ENCODE data around the gene CYP27C1. TPM values are rescaled to one million over a fixed set of nuclear protein-coding genes. Genes with fewer than 3 reads are reported as not detected.
A peak's percentile ranks its signal among the peaks of the same experiment; 100 is the strongest.

The CYP27C1 gene
- total RNA-seq, 4 donors from 2014 or later: under 0.01 to 0.26 TPM; not detected in 2

DNA sequence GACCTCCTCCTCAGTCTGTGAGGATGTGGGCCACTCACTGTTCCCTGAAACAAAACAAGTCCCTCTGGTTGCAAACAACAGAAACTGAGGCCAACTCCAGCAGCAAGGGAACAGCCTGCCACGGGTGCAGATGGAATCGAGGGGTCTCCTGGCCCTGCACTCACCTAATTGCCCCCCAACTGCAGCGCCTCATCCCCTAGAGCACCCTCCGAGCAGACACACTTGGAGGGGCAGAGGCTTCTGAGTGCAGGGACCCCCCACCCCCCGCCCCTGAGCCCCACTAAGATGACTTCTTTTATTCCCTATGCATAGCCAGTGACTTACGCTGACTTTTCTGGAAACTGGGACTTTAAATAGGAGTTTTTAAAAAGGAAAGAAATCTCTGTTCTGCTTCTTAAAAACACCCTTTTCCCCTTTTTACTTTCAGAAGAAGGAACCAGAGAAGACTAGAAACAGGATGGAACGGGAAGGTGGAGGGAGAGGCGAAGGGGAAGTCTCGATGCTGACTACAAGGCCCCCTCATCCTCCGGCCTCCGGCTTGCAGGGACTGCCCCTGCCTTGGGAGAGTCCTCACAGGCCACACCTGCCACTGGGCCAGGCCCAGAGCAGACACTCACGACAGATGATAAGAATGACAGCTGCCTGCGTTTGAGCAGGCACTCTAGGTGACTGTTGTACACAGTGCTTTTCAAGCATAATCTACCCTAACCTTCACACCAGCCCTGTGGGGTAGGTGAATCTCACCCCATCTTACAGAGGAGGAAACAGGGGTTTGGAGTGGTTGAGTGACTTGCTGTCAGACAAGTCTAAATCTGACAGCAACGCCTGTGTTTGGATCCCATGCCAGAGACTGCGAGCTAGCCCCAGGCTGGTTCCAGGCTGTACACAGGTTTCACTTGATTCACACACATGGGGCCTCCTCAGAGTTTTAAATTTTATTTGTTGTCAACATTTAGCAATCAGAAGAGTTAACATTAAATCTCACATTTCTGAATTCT lies 85.0 kb downstream of the CYP27C1 start:
- H3K36me3 ChIP-seq: no peaks in the 10 kb centered on the region
- TF ChIP-seq CTCF (IDR thresholded peaks at IDR 0.05): no peak
- TF ChIP-seq POLR2AphosphoS5 (IDR thresholded peaks at IDR 0.05): no peak
- no peak for TF ChIP-seq EP300 (IDR thresholded peaks at IDR 0.05)
- TF ChIP-seq POLR2A (IDR thresholded peaks at IDR 0.05; ENCODE audit: low read depth): no peak
- no peak overlapping the region for H3K4me3 ChIP-seq
- DNase-seq (ENCODE audit: extremely low spot score): peak; percentile 79
- H3K9me3 ChIP-seq: no peaks in the 10 kb centered on the region
- no peaks in the 10 kb centered on the region for H3K27me3 ChIP-seq
- intact Hi-C loops (cut with DNase I): no loop called here
- H3K4me1 ChIP-seq: no peaks in the 10 kb centered on the region
- 83% methylated on average over 15 of the region's 15 CpGs for WGBS
- no peak overlapping the region for H3K27ac ChIP-seq (replicated peaks in 1 of 4)

DNA sequence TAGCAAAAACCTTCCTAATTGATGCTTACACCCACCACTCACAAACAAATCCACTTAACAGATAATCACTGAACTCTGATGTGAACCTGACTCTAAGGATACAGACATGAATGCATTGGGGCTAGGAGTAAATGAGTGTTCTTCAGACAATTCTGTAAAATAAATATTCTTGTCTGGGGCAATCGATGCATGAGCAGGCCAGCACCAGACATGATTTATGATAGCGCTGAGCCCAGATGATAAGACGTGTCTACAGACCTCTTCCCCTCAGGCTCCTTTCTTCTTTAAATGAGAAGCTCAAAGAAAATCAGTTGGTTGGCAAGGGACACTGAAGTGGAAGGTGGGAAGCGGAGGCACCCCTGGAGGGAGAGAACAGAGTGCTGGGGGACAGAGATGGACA lies 85.9 kb downstream of the CYP27C1 start:
- Histone ChIP-seq H3K4me1 (no peaks in the 10 kb centered on the region), H3K4me3 (no peak overlapping the region), H3K9me3 (no peaks in the 10 kb centered on the region), H3K27me3 (no peaks in the 10 kb centered on the region), H3K27ac (replicated peaks in 1 of 4) (no peak overlapping the region), H3K36me3 (no peaks in the 10 kb centered on the region)
- no peak for TF ChIP-seq POLR2AphosphoS5 (IDR thresholded peaks at IDR 0.05)
- no peak for TF ChIP-seq POLR2A (IDR thresholded peaks at IDR 0.05; ENCODE audit: low read depth)
- TF ChIP-seq EP300 (IDR thresholded peaks at IDR 0.05): no peak
- TF ChIP-seq CTCF (IDR thresholded peaks at IDR 0.05): no peak
- WGBS: 89% methylated on average over 4 of the region's 4 CpGs
- DNase-seq (ENCODE audit: extremely low spot score): peak; percentile 64
- intact Hi-C loops (cut with DNase I): no loop called here

Small RNA genes within 50 kb of the gene (small RNA-seq; reads per million reads assigned to genes)
- gene NIFKP9: 0 reads per million in 3 donors

Other genes starting within 250 kb of the CYP27C1 start
- gene BIN1, start 113.1 kb downstream of the CYP27C1 start, total RNA-seq: 10 to 100 TPM; 32.4 to 78.2 (median 50.2) TPM
- 10 to 100 TPM; 24.4 to 37.1 (median 35.3) TPM for gene ERCC3, start 73.8 kb upstream of the CYP27C1 start, total RNA-seq
- 10 to 100 TPM; 51.4 to 68.6 (median 66.2) TPM for gene MAP3K2, start 167.7 kb upstream of the CYP27C1 start, total RNA-seq
- not detected for gene PROC, start 198.1 kb upstream of the CYP27C1 start, total RNA-seq

Measured in esophagus muscularis mucosa (tissue), 4 donors.